ENCODE measurements around the gene RUFY3. TPM values are rescaled to one million over a fixed set of nuclear protein-coding genes. Genes with fewer than 3 reads are reported as not detected.

The RUFY3 gene
- total RNA-seq, 1 donor from 2014 or later = 80.9 TPM

DNA sequence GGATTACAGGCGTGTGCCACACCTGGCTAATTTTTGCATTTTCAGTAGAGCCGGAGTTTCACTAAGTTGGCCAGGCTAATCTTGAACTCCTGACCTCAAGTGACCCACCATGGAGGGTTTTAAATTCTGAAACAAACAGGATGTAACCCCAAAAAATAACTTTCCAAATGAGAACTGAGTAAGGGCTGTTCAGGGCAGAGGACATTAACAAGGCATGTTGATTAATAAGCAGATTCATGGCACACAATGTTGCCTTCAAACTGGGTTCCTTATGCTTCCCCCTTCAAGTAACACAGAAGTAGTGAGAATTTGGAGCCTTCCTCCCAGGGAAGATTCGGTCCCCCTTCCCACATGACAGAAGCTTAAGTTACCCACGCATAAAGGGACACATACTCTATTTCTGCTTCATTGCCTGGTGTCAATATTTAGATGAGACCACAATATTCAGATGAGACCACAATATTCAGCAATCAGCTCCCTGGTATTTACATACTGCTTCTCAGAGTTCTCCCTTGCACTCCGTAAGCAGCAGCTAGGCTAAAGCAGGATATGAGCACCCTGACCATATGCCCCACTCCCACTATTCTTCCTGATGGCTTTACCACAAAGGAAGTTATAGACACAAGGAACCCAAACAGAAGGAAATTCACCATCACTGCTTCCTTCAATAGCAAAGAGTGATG lies 96.5 kb downstream of the RUFY3 start:
- Mint-ChIP-seq H3K36me3 (peaks cover 22% of the 10 kb centered on the region), H3K9me3 (no peaks in the 10 kb centered on the region), H3K27ac (no peak overlapping the region), H3K4me1 (peaks cover 4% of the 10 kb centered on the region), H3K4me3 (no peak overlapping the region), H3K27me3 (ENCODE audit: insufficient read depth, low read depth) (peaks cover 3% of the 10 kb centered on the region)
- H3K36me3 ChIP-seq = peaks cover 19% of the 10 kb centered on the region
- no peaks in the 10 kb centered on the region for H3K79me2 ChIP-seq (ENCODE audit: low read depth)
- no peak overlapping the region for H3K27ac ChIP-seq
- no peaks in the 10 kb centered on the region for H3K27me3 ChIP-seq
- H4K20me1 ChIP-seq (ENCODE audit: low read depth) = peaks cover 6% of the 10 kb centered on the region
- DNase-seq (ENCODE audit: low spot score) = no peak
- H3K4me3 ChIP-seq = no peak overlapping the region
- H3F3A ChIP-seq (ENCODE audit: low read depth) = peaks cover 4% of the 10 kb centered on the region
- H3K9ac ChIP-seq = no peak overlapping the region
- H3K4me1 ChIP-seq = no peaks in the 10 kb centered on the region
- H3K9me3 ChIP-seq (ENCODE audit: low read depth) = no peaks in the 10 kb centered on the region
- no peak overlapping the region for H2AFZ ChIP-seq (replicated peaks)
- no peak for TF ChIP-seq EZH2phosphoT487 (IDR thresholded peaks at IDR 0.05)
- H3K4me2 ChIP-seq = no peak overlapping the region

DNA sequence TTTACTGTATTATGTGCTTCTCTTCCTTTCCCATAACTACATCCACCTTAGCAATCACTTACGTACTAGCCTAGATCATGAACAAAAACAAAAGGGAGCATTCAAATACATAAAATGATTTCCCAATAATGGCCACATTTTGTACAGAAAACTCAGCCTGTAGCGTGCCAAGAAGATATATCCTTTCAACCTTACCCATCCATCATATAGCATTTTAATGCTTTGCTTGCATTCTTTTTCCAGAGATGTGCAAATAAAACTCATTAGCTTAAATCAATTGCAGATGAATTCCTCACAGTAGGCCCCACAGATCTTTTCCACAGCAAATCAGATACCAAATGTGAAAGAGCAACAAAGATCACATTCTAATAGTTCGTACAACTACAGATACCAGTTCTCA lies 97.2 kb downstream of the RUFY3 start:
- TF ChIP-seq, protein P1, sequence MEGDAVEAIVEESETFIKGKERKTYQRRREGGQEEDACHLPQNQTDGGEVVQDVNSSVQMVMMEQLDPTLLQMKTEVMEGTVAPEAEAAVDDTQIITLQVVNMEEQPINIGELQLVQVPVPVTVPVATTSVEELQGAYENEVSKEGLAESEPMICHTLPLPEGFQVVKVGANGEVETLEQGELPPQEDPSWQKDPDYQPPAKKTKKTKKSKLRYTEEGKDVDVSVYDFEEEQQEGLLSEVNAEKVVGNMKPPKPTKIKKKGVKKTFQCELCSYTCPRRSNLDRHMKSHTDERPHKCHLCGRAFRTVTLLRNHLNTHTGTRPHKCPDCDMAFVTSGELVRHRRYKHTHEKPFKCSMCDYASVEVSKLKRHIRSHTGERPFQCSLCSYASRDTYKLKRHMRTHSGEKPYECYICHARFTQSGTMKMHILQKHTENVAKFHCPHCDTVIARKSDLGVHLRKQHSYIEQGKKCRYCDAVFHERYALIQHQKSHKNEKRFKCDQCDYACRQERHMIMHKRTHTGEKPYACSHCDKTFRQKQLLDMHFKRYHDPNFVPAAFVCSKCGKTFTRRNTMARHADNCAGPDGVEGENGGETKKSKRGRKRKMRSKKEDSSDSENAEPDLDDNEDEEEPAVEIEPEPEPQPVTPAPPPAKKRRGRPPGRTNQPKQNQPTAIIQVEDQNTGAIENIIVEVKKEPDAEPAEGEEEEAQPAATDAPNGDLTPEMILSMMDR (IDR thresholded peaks at IDR 0.05) = no peak
- TF ChIP-seq EZH2phosphoT487 (IDR thresholded peaks at IDR 0.05) (no peak), EZH2 (IDR thresholded peaks at IDR 0.05) (no peak)

DNA sequence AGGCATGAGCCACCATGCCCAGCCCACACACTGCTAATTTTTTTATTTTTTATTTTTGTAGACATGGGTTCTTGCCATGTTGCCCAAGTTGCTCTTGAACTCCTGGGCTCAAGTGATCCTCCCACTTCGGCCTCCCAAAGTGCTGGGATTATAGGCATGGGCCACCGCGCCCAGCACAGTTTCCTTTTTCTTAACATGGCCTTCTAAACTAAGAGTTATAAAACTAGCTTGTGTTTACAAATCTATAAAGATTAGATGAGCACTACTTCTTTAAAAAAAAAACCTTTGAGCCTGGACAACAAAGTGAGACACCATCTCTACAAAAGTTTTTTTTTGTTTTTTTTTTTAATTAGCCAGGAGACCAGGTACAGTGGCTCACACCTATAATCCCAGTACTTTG lies 107.3 kb downstream of the RUFY3 start:
- no peaks in the 10 kb centered on the region for H3K27me3 Mint-ChIP-seq (ENCODE audit: insufficient read depth, low read depth)
- Histone ChIP-seq H3K79me2 (ENCODE audit: low read depth) (peaks cover 17% of the 10 kb centered on the region), H3K4me1 (no peaks in the 10 kb centered on the region), H3K36me3 (peaks cover 40% of the 10 kb centered on the region), H2AFZ (replicated peaks) (no peak overlapping the region), H3K4me3 (no peak overlapping the region), H3K27ac (no peak overlapping the region), H3K4me2 (no peak overlapping the region), H3K27me3 (no peaks in the 10 kb centered on the region), H3F3A (ENCODE audit: low read depth) (no peaks in the 10 kb centered on the region), H4K20me1 (ENCODE audit: low read depth) (peaks cover 11% of the 10 kb centered on the region), H3K9ac (no peak overlapping the region), H3K9me3 (ENCODE audit: low read depth) (no peaks in the 10 kb centered on the region)
- peaks cover 45% of the 10 kb centered on the region for H3K36me3 Mint-ChIP-seq
- DNase-seq (ENCODE audit: low spot score) = no peak
- TF ChIP-seq EZH2 (IDR thresholded peaks at IDR 0.05) (no peak), EZH2phosphoT487 (IDR thresholded peaks at IDR 0.05) (no peak)
- TF ChIP-seq, protein P1 (IDR thresholded peaks at IDR 0.05) = no peak
- H3K4me1 Mint-ChIP-seq = no peaks in the 10 kb centered on the region
- H3K9me3 Mint-ChIP-seq = no peaks in the 10 kb centered on the region
- H3K27ac Mint-ChIP-seq = no peak overlapping the region
- no peak overlapping the region for H3K4me3 Mint-ChIP-seq

More for the DNA sequence above, 97.2 kb downstream of the RUFY3 start:
- Histone ChIP-seq H3K27me3 (no peaks in the 10 kb centered on the region), H3K4me2 (no peak overlapping the region), H2AFZ (replicated peaks) (no peak overlapping the region), H3K36me3 (peaks cover 19% of the 10 kb centered on the region), H4K20me1 (ENCODE audit: low read depth) (peaks cover 6% of the 10 kb centered on the region), H3K4me1 (no peaks in the 10 kb centered on the region), H3F3A (ENCODE audit: low read depth) (peaks cover 4% of the 10 kb centered on the region), H3K4me3 (no peak overlapping the region), H3K9me3 (ENCODE audit: low read depth) (no peaks in the 10 kb centered on the region), H3K27ac (no peak overlapping the region), H3K79me2 (ENCODE audit: low read depth) (no peaks in the 10 kb centered on the region), H3K9ac (no peak overlapping the region)
- Mint-ChIP-seq H3K9me3 (no peaks in the 10 kb centered on the region), H3K27ac (no peak overlapping the region), H3K36me3 (peaks cover 23% of the 10 kb centered on the region), H3K4me1 (peaks cover 4% of the 10 kb centered on the region), H3K27me3 (ENCODE audit: insufficient read depth, low read depth) (peaks cover 3% of the 10 kb centered on the region), H3K4me3 (no peak overlapping the region)
- DNase-seq (ENCODE audit: low spot score) = no peak

DNA sequence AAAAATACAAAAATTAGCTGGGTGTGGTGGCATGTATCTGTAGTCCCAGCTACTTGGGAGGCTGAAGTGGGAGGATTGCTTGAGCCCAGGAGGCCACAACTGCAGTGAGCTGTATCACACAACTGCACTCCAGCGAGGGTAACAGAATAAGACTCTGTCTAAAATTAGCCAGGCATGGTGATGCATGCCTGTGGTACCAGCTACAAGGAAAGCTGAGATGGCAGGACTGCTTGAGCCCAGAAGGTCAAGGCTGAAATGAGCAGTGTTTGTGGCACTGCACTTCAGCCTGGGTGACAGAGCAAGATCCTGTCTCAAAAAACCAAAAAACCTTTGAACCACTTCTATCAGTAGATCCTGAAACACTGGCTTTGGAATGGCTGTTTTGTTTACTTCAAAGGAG lies 107.7 kb downstream of the RUFY3 start:
- no peaks in the 10 kb centered on the region for H3K9me3 Mint-ChIP-seq
- DNase-seq (ENCODE audit: low spot score) = no peak
- Histone ChIP-seq H2AFZ (replicated peaks) (no peak overlapping the region), H3K4me3 (no peak overlapping the region), H3K36me3 (peaks cover 37% of the 10 kb centered on the region), H3K4me1 (no peaks in the 10 kb centered on the region), H3K27ac (no peak overlapping the region), H3K27me3 (no peaks in the 10 kb centered on the region), H3F3A (ENCODE audit: low read depth) (no peaks in the 10 kb centered on the region), H4K20me1 (ENCODE audit: low read depth) (peaks cover 14% of the 10 kb centered on the region), H3K9ac (no peak overlapping the region), H3K9me3 (ENCODE audit: low read depth) (no peaks in the 10 kb centered on the region), H3K4me2 (no peak overlapping the region), H3K79me2 (ENCODE audit: low read depth) (peaks cover 21% of the 10 kb centered on the region)
- TF ChIP-seq EZH2phosphoT487 (IDR thresholded peaks at IDR 0.05) = no peak
- TF ChIP-seq EZH2 (IDR thresholded peaks at IDR 0.05) = no peak
- TF ChIP-seq, protein P1 (IDR thresholded peaks at IDR 0.05) = no peak
- H3K27ac Mint-ChIP-seq = no peak overlapping the region
- H3K36me3 Mint-ChIP-seq = peaks cover 45% of the 10 kb centered on the region
- no peak overlapping the region for H3K4me3 Mint-ChIP-seq
- H3K27me3 Mint-ChIP-seq (ENCODE audit: insufficient read depth, low read depth) = no peaks in the 10 kb centered on the region
- no peaks in the 10 kb centered on the region for H3K4me1 Mint-ChIP-seq
